GM12878 (cell line): ENCODE measurements around the gene MYO1E. TPM values are rescaled to one million over a fixed set of nuclear protein-coding genes. Genes with fewer than 3 reads are reported as not detected.

Experiments
- ATAC-seq: fragments of 200-7000 bp; cut with Tn5 transposase; 3 replicates; pipeline ENCODE4 v1.9.1; 2020; ENCODE audit warnings: mild to moderate bottlenecking, moderate library complexity
- BruUV-seq: library from RNA; stranded (reverse); fragments of 400-500 nt; replicated peaks from 2 replicates; lab custom pipeline; 2021; lab: Mats Ljungman, UMichigan
- CTCF ChIA-PET: fragments of 300-600 bp; sonication (Branson Sonifier 250); formaldehyde crosslinking; extraction: SDS; loops from one replicate; lab custom pipeline; 2021; ENCODE audit warnings: inconsistent platforms; lab: Yijun Ruan, JAX
- POLR2A ChIA-PET: fragments of 350-600 bp; formaldehyde crosslinking; extraction: SDS; loops from one replicate; lab custom pipeline; 2021; ENCODE audit warnings: inconsistent platforms; lab: Charles Lee
- RAD21 ChIA-PET: fragments of 300-600 bp; sonication (Branson Sonifier 250); formaldehyde crosslinking; loops from one replicate; lab custom pipeline; 2023; ENCODE audit warnings: antibody characterized with exemption; ENCODE audit not compliant: unreplicated experiment; lab: Charles Lee
- SMC1A ChIA-PET: fragments of 300-600 bp; sonication (Branson Sonifier 250); formaldehyde crosslinking; loops from one replicate; lab custom pipeline; 2023; ENCODE audit not compliant: unreplicated experiment, uncharacterized antibody; lab: Charles Lee
- DNase-seq: peaks from one replicate; pipeline ENCODE4 v3.0.0-alpha.2; 2011; ENCODE audit warnings: low read depth, low spot score
- FAIRE-seq: peaks from 3 replicates; lab custom pipeline; 2011; peaks lifted over from hg19 to GRCh38; lab: Jason Lieb, UNC
- H2AFZ ChIP-seq: 2 replicates; pipeline ENCODE4 v1.6.0; 2011; ENCODE audit warnings: low read depth, low read length, control low read depth; ENCODE audit not compliant: control insufficient read depth
- H3K27ac ChIP-seq: 2 replicates; pipeline ENCODE4 v1.5.1; 2011; ENCODE audit warnings: control low read depth; ENCODE audit not compliant: control insufficient read depth, insufficient read depth
- H3K27me3 ChIP-seq, 2 experiments: replicated peaks in 1 of 2; 2 replicates each; pipeline versions ENCODE4 v1.6.0 to v1.6.1; 2011; ENCODE audit warnings: low read length in 1 of 2; ENCODE audit not compliant: control insufficient read depth in 2 of 2, insufficient read depth in 2 of 2
- H3K36me3 ChIP-seq, 2 experiments: 2 replicates each; pipeline ENCODE4 v1.5.1; 2011; ENCODE audit warnings: low read length in 1 of 2; ENCODE audit not compliant: control insufficient read depth in 2 of 2, insufficient read depth in 2 of 2
- H3K4me1 ChIP-seq: 2 replicates; pipeline ENCODE4 v1.6.1; 2011; ENCODE audit warnings: mild to moderate bottlenecking, low read length, moderate library complexity, mixed read lengths; ENCODE audit not compliant: control insufficient read depth, insufficient read depth
- H3K4me2 ChIP-seq: 2 replicates; pipeline ENCODE4 v1.6.0; 2011; ENCODE audit warnings: control low read depth; ENCODE audit not compliant: control insufficient read depth, insufficient read depth
- H3K4me3 ChIP-seq: fragments of 200-600 bp; sonication (generic); 2 replicates; pipeline ENCODE4 v1.5.1; 2016
- H3K79me2 ChIP-seq: 2 replicates; pipeline ENCODE4 v1.6.0; 2011; ENCODE audit warnings: low read length; ENCODE audit not compliant: control insufficient read depth, insufficient read depth
- H3K9ac ChIP-seq: 2 replicates; pipeline ENCODE4 v1.8.0; 2011; ENCODE audit warnings: low read length, control low read depth, mixed read lengths; ENCODE audit not compliant: control insufficient read depth, insufficient read depth
- H3K9me3 ChIP-seq: replicated peaks from 3 replicates; pipeline ENCODE4 v1.5.1; 2011; ENCODE audit warnings: mild to moderate bottlenecking, low read length; ENCODE audit not compliant: control insufficient read depth, insufficient read depth
- H4K20me1 ChIP-seq: 2 replicates; pipeline ENCODE4 v1.6.0; 2011; ENCODE audit not compliant: control insufficient read depth, insufficient read depth
- BHLHE40 ChIP-seq, 2 experiments: fragments of 450-650 bp in 1 of 2; IDR thresholded peaks; 2 replicates each; pipeline ENCODE4 v1.6.1; 2011 to 2017; ENCODE audit warnings: low read depth in 2 of 2, borderline replicate concordance in 1 of 2, improper control_type of control experiment in 1 of 2, low read length in 1 of 2, mild to moderate bottlenecking in 1 of 2
- CEBPB ChIP-seq, 2 experiments: fragments of 150-350 bp in 1 of 2; IDR thresholded peaks; 2 replicates each; pipeline ENCODE4 v1.6.1; 2012 to 2014; ENCODE audit warnings: low read depth in 2 of 2, low read length in 2 of 2, borderline replicate concordance in 1 of 2, inconsistent platforms in 1 of 2
- EED ChIP-seq: sonication (generic); IDR thresholded peaks from 2 replicates; pipeline ENCODE4 v1.6.1; 2016; ENCODE audit warnings: antibody characterized with exemption, low read depth
- IKZF1 ChIP-seq: fragments of 450-650 bp; conservative IDR thresholded peaks from 2 replicates; pipeline ENCODE4 v1.6.1; 2017; ENCODE audit warnings: antibody characterized with exemption, mild to moderate bottlenecking
- NR2F1 ChIP-seq: fragments of 450-650 bp; conservative IDR thresholded peaks from 2 replicates; pipeline ENCODE4 v1.6.1; 2017; ENCODE audit warnings: mild to moderate bottlenecking
- RUNX3 ChIP-seq: IDR thresholded peaks from 2 replicates; pipeline ENCODE4 v1.6.1; 2012; ENCODE audit warnings: low read length, inconsistent platforms
- TCF12 ChIP-seq: IDR thresholded peaks from 2 replicates; pipeline ENCODE4 v1.6.1; 2011; ENCODE audit warnings: low read depth, mild to moderate bottlenecking, low read length
- WRNIP1 ChIP-seq: IDR thresholded peaks from 2 replicates; pipeline ENCODE4 v1.6.1; 2011; ENCODE audit warnings: low read depth, low read length, improper control_type of control experiment, borderline replicate concordance
- WGBS: methylation state at CpG from one replicate; pipeline ENCODE4 v1.1.6; 2016; ENCODE audit warnings: low lambda C conversion rate; ENCODE audit not compliant: insufficient replicate concordance, insufficient coverage; ENCODE audit errors: missing lambda C conversion rate; 5-methylcytosine and 5-hydroxymethylcytosine counted together
- in situ Hi-C: fragments of 300-500 bp; cut with MboI; formaldehyde crosslinking; loops from 9 replicates; pipeline ENCODE4 v1.14.3; 2018; ENCODE audit warnings: mixed read lengths
- intact Hi-C: fragments of 100-400 bp; cut with micrococcal nuclease; formaldehyde crosslinking; loops from one replicate; pipeline ENCODE4 v1.14.2; 2022; ENCODE audit not compliant: unreplicated experiment
- polyA plus RNA-seq, 11 experiments: library from polyadenylated mRNA; depleted of rRNA in 4 of 11; unstranded in 6 of 11; stranded (reverse) in 5 of 11; fragments of >200 nt; fragmentation: Nextera tagmentation in 4 of 11; fragmentation: Illumina TruSeq in 1 of 11; extraction: Ambion mirVana in 4 of 11; extraction: Trizol in 1 of 11; gene quantifications; 1 replicate in 1 of 11; 2 replicates in 10 of 11; pipeline versions ENCODE4 v1.2.1 to v1.2.3, GENCODE V29; 2011 to 2016; ENCODE audit warnings: inconsistent platforms in 2 of 11, missing spikeins in 2 of 11, low read depth in 1 of 11
- total RNA-seq, 4 experiments: library from RNA; depleted of rRNA in 3 of 4; stranded (reverse); fragments of >200 nt in 3 of 4; fragmentation: Illumina TruSeq in 1 of 4; extraction: Trizol in 1 of 4; gene quantifications; 2 replicates each; pipeline versions ENCODE4 v1.2.1 to v1.2.3, GENCODE V29; 2013 to 2021
- TF ChIP-seq, protein P1 (sequence below): fragments of 450-650 bp; IDR thresholded peaks from 2 replicates; pipeline ENCODE4 v1.6.1; 2017; ENCODE audit warnings: mild to moderate bottlenecking, low read depth, inconsistent platforms; ENCODE audit not compliant: poor library complexity, severe bottlenecking
- TF ChIP-seq, protein P2 (sequence below): fragments of 450-650 bp; IDR thresholded peaks from 2 replicates; pipeline ENCODE4 v1.6.1; 2017; ENCODE audit warnings: borderline replicate concordance
- TF ChIP-seq, protein P3 (sequence below), 3 experiments: IDR thresholded peaks in 2 of 3; conservative IDR thresholded peaks in 1 of 3; 2 replicates each; pipeline ENCODE4 v1.5.1; 2011; ENCODE audit warnings: low read depth in 3 of 3, low read length in 3 of 3, mild to moderate bottlenecking in 3 of 3, control low read depth in 2 of 3, moderate library complexity in 2 of 3, inconsistent platforms in 1 of 3, mixed read lengths in 1 of 3; ENCODE audit not compliant: control insufficient read depth in 2 of 3, insufficient read depth in 1 of 3; ENCODE audit errors: extremely low read depth in 1 of 3
- TF ChIP-seq, protein P4 (sequence below): fragments of 450-650 bp; IDR thresholded peaks from 2 replicates; pipeline ENCODE4 v1.6.1; 2017; ENCODE audit warnings: mild to moderate bottlenecking, moderate library complexity

Gene MYO1E
- total and polyA plus RNA-seq, 10 of the 15 experiments (the other 5 are each of a cell fraction or from before 2014, with no cell fraction given), result 10.3 to 266 (median 64.9) TPM

DNA sequence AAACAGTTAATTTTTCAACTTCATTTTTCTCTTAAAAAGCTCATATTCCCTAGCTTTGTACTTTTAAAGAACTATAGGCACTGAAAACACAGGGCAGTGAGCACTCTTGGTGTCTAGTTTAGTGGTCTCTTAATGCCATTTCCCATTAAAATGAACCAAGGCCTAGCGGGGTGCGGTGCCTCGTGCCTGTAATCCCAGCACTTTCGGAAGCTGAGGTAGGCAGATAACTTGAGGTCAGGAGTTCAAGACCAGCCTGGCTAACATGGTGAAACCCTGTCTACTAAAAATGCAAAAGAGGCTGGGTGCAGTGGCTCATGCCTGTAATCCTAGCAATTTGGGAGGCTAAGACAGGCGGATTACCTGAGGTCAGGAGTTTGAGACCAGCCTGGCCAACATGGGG is 120.5 kb downstream of the MYO1E start:
- no peak for DNase-seq
- SMC1A ChIA-PET, result interaction anchor here (0.7 to 7.7 kb wide), 9 partner anchors 6 to 394 kb away, joined by 3 to 47 read pairs (median 4); no protein-coding TSS in a partner anchor
- peaks cover 41% of the 10 kb centered on the region for H3K4me1 ChIP-seq
- 33% methylated on average over 5 of the region's 5 CpGs for WGBS
- peak; percentile 2 for ATAC-seq
- H3K4me2 ChIP-seq, result peak overlapping the region; percentile 5; the same call in 1 of the 2 replicates
- H3K9me3 ChIP-seq, result no peaks in the 10 kb centered on the region
- no peaks in the 10 kb centered on the region for H3K27me3 ChIP-seq
- H4K20me1 ChIP-seq, result no peaks in the 10 kb centered on the region
- peaks cover 28% of the 10 kb centered on the region for H3K79me2 ChIP-seq
- intact Hi-C loops (no loop called here), in situ Hi-C loops (no loop called here)
- peak overlapping the region; percentile 24; the same call in 1 of the 2 replicates for H3K4me3 ChIP-seq
- POLR2A ChIA-PET, result interaction anchor here (1.0 to 1.1 kb wide), 2 partner anchors 38 to 48 kb away, joined by 3 read pairs; no protein-coding TSS in a partner anchor
- H3K9ac ChIP-seq, result peak overlapping the region; percentile 36; the same call in 1 of the 2 replicates
- peak overlapping the region; percentile 78 for H3K27ac ChIP-seq
- RAD21 ChIA-PET, result interaction anchor here (1.3 to 1.8 kb wide), 4 partner anchors 15 to 230 kb away, joined by 4 to 6 read pairs (median 5); no protein-coding TSS in a partner anchor
- FAIRE-seq, result no peak
- H2AFZ ChIP-seq, result no peak overlapping the region
- TSS peak; percentile 91 for BruUV-seq
- CTCF ChIA-PET, result interaction anchor here (0.5 to 2.6 kb wide), 4 partner anchors 9 to 77 kb away, joined by 3 to 6 read pairs (median 3); no protein-coding TSS in a partner anchor
- peaks cover 0 to 27% of the 10 kb centered on the region in 2 experiments; a peak in 3 of 4 replicates for H3K36me3 ChIP-seq
- TF ChIP-seq, protein P1, sequence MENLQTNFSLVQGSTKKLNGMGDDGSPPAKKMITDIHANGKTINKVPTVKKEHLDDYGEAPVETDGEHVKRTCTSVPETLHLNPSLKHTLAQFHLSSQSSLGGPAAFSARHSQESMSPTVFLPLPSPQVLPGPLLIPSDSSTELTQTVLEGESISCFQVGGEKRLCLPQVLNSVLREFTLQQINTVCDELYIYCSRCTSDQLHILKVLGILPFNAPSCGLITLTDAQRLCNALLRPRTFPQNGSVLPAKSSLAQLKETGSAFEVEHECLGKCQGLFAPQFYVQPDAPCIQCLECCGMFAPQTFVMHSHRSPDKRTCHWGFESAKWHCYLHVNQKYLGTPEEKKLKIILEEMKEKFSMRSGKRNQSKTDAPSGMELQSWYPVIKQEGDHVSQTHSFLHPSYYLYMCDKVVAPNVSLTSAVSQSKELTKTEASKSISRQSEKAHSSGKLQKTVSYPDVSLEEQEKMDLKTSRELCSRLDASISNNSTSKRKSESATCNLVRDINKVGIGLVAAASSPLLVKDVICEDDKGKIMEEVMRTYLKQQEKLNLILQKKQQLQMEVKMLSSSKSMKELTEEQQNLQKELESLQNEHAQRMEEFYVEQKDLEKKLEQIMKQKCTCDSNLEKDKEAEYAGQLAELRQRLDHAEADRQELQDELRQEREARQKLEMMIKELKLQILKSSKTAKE, result peak; percentile 27
- TF ChIP-seq CEBPB (IDR thresholded peaks at IDR 0.05; ENCODE audit: borderline replicate concordance in 1 of 2, low read depth in 2 of 2, low read length in 2 of 2) (no peak), WRNIP1 (no peak), RUNX3 (peak; percentile 20; the same call in 1 of the 2 replicates), NR2F1 (0 out of 2 replicates have a peak, but pooled peaks have one; percentile 13), BHLHE40 (IDR thresholded peaks at IDR 0.05; ENCODE audit: borderline replicate concordance in 1 of 2, low read depth in 2 of 2, low read length in 1 of 2) (0 out of 4 replicates have a peak, but pooled peaks of 1 of the 2 experiments have one; percentile 5), TCF12 (no peak), EED (peak; percentile 65), IKZF1 (peak; percentile 27; the same call in 1 of the 2 replicates)
- TF ChIP-seq, protein P2, sequence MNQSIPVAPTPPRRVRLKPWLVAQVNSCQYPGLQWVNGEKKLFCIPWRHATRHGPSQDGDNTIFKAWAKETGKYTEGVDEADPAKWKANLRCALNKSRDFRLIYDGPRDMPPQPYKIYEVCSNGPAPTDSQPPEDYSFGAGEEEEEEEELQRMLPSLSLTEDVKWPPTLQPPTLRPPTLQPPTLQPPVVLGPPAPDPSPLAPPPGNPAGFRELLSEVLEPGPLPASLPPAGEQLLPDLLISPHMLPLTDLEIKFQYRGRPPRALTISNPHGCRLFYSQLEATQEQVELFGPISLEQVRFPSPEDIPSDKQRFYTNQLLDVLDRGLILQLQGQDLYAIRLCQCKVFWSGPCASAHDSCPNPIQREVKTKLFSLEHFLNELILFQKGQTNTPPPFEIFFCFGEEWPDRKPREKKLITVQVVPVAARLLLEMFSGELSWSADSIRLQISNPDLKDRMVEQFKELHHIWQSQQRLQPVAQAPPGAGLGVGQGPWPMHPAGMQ, result no peak
- TF ChIP-seq, protein P3, sequence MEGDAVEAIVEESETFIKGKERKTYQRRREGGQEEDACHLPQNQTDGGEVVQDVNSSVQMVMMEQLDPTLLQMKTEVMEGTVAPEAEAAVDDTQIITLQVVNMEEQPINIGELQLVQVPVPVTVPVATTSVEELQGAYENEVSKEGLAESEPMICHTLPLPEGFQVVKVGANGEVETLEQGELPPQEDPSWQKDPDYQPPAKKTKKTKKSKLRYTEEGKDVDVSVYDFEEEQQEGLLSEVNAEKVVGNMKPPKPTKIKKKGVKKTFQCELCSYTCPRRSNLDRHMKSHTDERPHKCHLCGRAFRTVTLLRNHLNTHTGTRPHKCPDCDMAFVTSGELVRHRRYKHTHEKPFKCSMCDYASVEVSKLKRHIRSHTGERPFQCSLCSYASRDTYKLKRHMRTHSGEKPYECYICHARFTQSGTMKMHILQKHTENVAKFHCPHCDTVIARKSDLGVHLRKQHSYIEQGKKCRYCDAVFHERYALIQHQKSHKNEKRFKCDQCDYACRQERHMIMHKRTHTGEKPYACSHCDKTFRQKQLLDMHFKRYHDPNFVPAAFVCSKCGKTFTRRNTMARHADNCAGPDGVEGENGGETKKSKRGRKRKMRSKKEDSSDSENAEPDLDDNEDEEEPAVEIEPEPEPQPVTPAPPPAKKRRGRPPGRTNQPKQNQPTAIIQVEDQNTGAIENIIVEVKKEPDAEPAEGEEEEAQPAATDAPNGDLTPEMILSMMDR (IDR thresholded peaks at IDR 0.05 in 2 of 3, conservative IDR thresholded peaks at IDR 0.05 in 1 of 3; ENCODE audit: control insufficient read depth in 2 of 3, extremely low read depth in 1 of 3, insufficient read depth in 1 of 3, low read depth in 3 of 3, low read length in 3 of 3), result no peak
- TF ChIP-seq, protein P4, sequence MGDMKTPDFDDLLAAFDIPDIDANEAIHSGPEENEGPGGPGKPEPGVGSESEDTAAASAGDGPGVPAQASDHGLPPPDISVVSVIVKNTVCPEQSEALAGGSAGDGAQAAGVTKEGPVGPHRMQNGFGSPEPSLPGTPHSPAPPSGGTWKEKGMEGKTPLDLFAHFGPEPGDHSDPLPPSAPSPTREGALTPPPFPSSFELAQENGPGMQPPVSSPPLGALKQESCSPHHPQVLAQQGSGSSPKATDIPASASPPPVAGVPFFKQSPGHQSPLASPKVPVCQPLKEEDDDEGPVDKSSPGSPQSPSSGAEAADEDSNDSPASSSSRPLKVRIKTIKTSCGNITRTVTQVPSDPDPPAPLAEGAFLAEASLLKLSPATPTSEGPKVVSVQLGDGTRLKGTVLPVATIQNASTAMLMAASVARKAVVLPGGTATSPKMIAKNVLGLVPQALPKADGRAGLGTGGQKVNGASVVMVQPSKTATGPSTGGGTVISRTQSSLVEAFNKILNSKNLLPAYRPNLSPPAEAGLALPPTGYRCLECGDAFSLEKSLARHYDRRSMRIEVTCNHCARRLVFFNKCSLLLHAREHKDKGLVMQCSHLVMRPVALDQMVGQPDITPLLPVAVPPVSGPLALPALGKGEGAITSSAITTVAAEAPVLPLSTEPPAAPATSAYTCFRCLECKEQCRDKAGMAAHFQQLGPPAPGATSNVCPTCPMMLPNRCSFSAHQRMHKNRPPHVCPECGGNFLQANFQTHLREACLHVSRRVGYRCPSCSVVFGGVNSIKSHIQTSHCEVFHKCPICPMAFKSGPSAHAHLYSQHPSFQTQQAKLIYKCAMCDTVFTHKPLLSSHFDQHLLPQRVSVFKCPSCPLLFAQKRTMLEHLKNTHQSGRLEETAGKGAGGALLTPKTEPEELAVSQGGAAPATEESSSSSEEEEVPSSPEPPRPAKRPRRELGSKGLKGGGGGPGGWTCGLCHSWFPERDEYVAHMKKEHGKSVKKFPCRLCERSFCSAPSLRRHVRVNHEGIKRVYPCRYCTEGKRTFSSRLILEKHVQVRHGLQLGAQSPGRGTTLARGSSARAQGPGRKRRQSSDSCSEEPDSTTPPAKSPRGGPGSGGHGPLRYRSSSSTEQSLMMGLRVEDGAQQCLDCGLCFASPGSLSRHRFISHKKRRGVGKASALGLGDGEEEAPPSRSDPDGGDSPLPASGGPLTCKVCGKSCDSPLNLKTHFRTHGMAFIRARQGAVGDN, result 0 out of 2 replicates have a peak, but pooled peaks have one; percentile 28
